ENCODE data around the gene SELPLG. TPM values are rescaled to one million over a fixed set of nuclear protein-coding genes. Genes with fewer than 3 reads are reported as not detected.

Gene SELPLG
- total RNA-seq, 1 experiment from 2014 or later: 2.9 TPM

DNA sequence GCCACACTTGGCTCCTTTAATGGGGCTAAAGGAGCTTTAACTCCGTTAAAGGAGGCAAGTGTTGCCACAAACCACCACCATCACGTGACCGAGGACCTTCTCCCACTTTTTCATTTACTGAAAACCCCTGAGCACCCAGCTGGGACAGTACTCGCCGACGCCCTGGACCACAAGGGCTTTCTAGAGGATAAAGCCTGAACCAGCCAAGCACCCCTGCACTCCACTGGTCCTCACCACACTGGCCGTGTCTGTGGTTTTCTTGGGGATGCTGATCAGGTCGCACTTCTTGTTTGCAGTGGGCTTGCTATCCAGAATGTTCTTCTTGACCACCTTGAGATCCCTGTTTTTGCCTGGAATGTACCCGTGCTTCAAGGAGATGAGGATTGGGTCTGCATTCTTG is 14.7 kb upstream of the SELPLG start:
- Histone ChIP-seq H3K9me3 (replicated peaks) (peaks cover 3% of the 10 kb centered on the region; the same call in 1 of the 2 replicates), H3K36me3 (no peaks in the 10 kb centered on the region), H3K27me3 (replicated peaks) (peaks cover 58% of the 10 kb centered on the region), H3K4me3 (no peak overlapping the region), H3K4me1 (replicated peaks) (peaks cover 46% of the 10 kb centered on the region), H3K27ac (no peak overlapping the region)
- peak; percentile 69 to 92 for DNase-seq (ENCODE audit: low read depth in 1 of 2, low spot score in 2 of 2)

GRCh38 chr12:108647585-108648287 is 14.0 kb upstream of the SELPLG start:
- Histone ChIP-seq H3K27ac (no peak overlapping the region), H3K9me3 (replicated peaks) (peaks cover 3% of the 10 kb centered on the region; the same call in 1 of the 2 replicates), H3K4me3 (no peak overlapping the region), H3K27me3 (replicated peaks) (peaks cover 63% of the 10 kb centered on the region), H3K4me1 (replicated peaks) (peaks cover 46% of the 10 kb centered on the region), H3K36me3 (no peaks in the 10 kb centered on the region)
- DNase-seq (ENCODE audit: low read depth in 1 of 2, low spot score in 2 of 2): peak; percentile 82 to 94

- no peak overlapping the region for H3K4me3 ChIP-seq
- no peaks in the 10 kb centered on the region for H3K36me3 ChIP-seq
- no peak overlapping the region for H3K27ac ChIP-seq
- H3K9me3 ChIP-seq (replicated peaks): peaks cover 3% of the 10 kb centered on the region; the same call in 1 of the 2 replicates
- DNase-seq (ENCODE audit: low read depth in 1 of 2, low spot score in 2 of 2): peak; percentile 91 to 92
- H3K27me3 ChIP-seq (replicated peaks): peaks cover 66% of the 10 kb centered on the region
- H3K4me1 ChIP-seq (replicated peaks): peaks cover 46% of the 10 kb centered on the region
These were observed 13.2 kb upstream of the SELPLG start for GRCh38 chr12:108646600-108647579.

DNA sequence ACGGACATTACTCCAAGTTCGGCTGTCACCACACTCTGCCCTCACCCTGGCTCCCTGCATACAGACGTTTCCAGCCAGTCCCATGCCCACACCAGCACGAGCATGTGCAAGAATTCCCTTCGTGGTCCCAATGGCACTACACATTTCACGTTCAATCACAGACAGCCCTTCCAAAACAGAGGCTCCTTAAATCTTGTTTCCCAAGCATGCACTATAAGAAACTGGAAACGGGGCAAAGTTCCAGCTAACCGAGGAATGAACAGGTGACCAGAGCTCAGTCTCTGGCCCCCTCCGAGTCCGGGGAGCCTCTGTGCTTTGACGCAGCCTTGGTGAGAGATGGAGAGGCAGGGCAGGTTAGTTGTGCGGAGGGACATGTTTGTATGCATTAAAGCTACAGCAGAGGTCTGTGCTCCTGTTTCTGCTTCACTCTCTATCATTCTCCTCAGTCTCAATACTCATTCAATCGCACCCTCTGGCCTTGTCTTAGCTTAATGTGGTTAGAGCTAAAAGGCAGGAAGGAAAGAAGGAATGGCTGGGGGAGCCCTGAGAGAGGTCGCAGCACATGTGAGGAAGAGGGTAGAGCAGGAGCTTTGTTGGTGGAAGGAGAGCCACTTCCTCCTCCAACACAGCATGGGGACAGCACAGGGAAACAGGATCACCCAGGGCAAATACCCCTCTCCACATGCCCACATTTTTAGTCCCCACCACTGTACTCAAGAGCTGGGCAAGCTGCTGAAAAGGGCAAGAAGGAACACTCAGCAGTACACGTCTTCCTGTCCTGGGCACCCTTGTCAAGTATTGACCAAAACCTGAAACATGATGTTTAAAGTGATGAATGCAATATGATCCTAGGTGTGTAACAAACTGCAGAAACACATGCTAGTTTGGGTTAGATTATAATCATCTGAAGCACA is 12.2 kb upstream of the SELPLG start:
- H3K36me3 ChIP-seq: no peaks in the 10 kb centered on the region
- H3K4me3 ChIP-seq: no peak overlapping the region
- H3K27me3 ChIP-seq (replicated peaks): peaks cover 67% of the 10 kb centered on the region
- peaks cover 46% of the 10 kb centered on the region for H3K4me1 ChIP-seq (replicated peaks)
- no peak overlapping the region for H3K27ac ChIP-seq
- H3K9me3 ChIP-seq (replicated peaks): peaks cover 4% of the 10 kb centered on the region
- peak; percentile 72 to 92 for DNase-seq (ENCODE audit: low read depth in 1 of 2, low spot score in 2 of 2)

GRCh38 chr12:108644811-108645120 is 11.1 kb upstream of the SELPLG start:
- Histone ChIP-seq H3K4me3 (no peak overlapping the region), H3K9me3 (replicated peaks) (peaks cover 6% of the 10 kb centered on the region), H3K27me3 (replicated peaks) (peaks cover 65% of the 10 kb centered on the region), H3K27ac (no peak overlapping the region), H3K4me1 (replicated peaks) (peaks cover 44% of the 10 kb centered on the region), H3K36me3 (no peaks in the 10 kb centered on the region)
- peak in 1 of 2 experiments; percentile 91 for DNase-seq (ENCODE audit: low read depth in 1 of 2, low spot score in 2 of 2)

- Histone ChIP-seq H3K9me3 (replicated peaks) (peaks cover 6% of the 10 kb centered on the region), H3K27ac (no peak overlapping the region), H3K36me3 (no peaks in the 10 kb centered on the region), H3K4me1 (replicated peaks) (peaks cover 38% of the 10 kb centered on the region), H3K27me3 (replicated peaks) (peaks cover 59% of the 10 kb centered on the region), H3K4me3 (no peak overlapping the region)
- peak; percentile 86 to 95 for DNase-seq (ENCODE audit: low read depth in 1 of 2, low spot score in 2 of 2)
These were observed 10.5 kb upstream of the SELPLG start for GRCh38 chr12:108643941-108644810.

DNA sequence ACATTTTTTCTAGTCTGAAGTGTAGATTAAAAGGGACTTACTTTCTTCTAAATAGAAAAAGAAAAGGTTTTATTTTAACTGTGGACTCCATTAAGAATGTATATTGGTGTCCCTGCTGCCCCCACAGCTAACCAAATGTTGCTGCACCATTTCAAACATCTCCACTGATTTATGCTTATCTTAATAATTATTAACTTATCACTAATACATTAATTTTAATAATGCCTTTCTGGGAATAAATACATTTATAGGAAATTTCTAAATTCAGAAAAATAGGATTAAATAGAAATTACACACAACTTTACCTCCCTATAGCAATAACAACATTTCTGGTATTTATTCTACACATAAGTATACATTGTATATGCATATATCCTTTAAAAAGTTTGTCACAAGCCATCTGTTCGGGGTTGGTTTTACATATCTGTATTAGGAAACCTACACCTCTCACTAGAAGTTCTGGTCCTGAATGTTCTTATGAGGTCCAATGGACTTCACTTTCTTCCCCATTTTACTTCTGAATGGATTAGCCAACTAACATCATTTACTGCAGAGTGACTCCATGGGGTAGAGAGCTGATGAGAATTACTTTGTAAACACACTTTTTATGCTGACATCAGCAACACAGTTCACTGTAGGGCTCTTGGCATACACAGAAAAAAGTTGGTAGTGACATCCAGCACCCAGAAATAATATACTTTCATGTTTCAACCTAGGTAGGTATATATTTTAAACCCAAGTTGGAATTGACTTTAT is 9.4 kb upstream of the SELPLG start:
- peaks cover 48% of the 10 kb centered on the region for H3K27me3 ChIP-seq (replicated peaks)
- no peaks in the 10 kb centered on the region for H3K36me3 ChIP-seq
- H3K4me1 ChIP-seq (replicated peaks): peaks cover 28% of the 10 kb centered on the region
- no peak overlapping the region for H3K27ac ChIP-seq
- peak; percentile 60 to 68 for DNase-seq (ENCODE audit: low read depth in 1 of 2, low spot score in 2 of 2)
- H3K4me3 ChIP-seq: no peak overlapping the region
- peaks cover 3% of the 10 kb centered on the region for H3K9me3 ChIP-seq (replicated peaks)

- H3K4me1 ChIP-seq (replicated peaks): peaks cover 25% of the 10 kb centered on the region
- peaks cover 41% of the 10 kb centered on the region for H3K27me3 ChIP-seq (replicated peaks)
- no peaks in the 10 kb centered on the region for H3K36me3 ChIP-seq
- H3K27ac ChIP-seq: no peak overlapping the region
- H3K9me3 ChIP-seq (replicated peaks): peaks cover 3% of the 10 kb centered on the region
- DNase-seq (ENCODE audit: low read depth in 1 of 2, low spot score in 2 of 2): peak; percentile 59 to 91
- no peak overlapping the region for H3K4me3 ChIP-seq
These were observed 8.7 kb upstream of the SELPLG start for GRCh38 chr12:108642269-108642870.

- H3K9me3 ChIP-seq (replicated peaks): peaks cover 3% of the 10 kb centered on the region
- H3K27ac ChIP-seq: no peak overlapping the region
- no peak overlapping the region for H3K4me3 ChIP-seq
- peak; percentile 73 to 94 for DNase-seq (ENCODE audit: low read depth in 1 of 2, low spot score in 2 of 2)
- no peaks in the 10 kb centered on the region for H3K36me3 ChIP-seq
- H3K27me3 ChIP-seq (replicated peaks): peaks cover 35% of the 10 kb centered on the region
- peaks cover 18% of the 10 kb centered on the region for H3K4me1 ChIP-seq (replicated peaks)
These were observed 8.0 kb upstream of the SELPLG start for GRCh38 chr12:108641446-108642268.

DNA sequence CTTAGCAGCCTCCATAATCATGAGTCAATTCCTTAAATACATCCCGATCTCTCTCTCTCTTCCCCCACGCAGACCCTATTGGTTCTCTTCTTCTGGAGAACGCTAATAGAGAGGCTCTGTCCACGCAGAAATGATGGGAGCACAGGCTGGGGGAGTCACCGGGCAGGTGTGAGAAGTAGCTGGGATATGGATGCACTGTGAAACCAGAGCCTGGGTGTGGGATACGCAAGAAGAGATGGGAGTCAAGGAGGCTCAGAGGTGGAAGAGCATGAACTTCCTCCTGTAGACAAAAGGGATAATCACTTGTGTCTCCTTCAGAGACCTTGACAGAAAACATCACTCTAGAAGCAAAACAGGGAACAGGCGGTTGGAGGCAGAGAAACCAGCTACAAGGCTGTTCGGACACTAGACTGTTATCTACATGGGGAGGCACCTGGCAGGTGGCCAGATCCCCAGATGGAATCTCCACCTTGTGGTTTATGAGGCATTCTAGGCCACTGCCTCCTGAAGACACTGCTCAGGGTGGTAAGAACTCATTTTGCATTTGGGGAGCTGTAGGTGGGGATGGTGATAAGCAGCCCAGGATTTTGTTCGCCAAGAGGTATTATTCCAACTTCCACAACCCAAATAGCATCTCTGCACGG is 7.2 kb upstream of the SELPLG start:
- H3K27ac ChIP-seq: no peak overlapping the region
- H3K36me3 ChIP-seq: no peaks in the 10 kb centered on the region
- DNase-seq (ENCODE audit: low read depth in 1 of 2, low spot score in 2 of 2): peak; percentile 84 to 96

More for the DNA sequence above, 7.2 kb upstream of the SELPLG start:
- Histone ChIP-seq H3K9me3 (replicated peaks) (peaks cover 3% of the 10 kb centered on the region), H3K27me3 (replicated peaks) (peaks cover 32% of the 10 kb centered on the region), H3K4me3 (no peak overlapping the region), H3K4me1 (replicated peaks) (peaks cover 11% of the 10 kb centered on the region)

Measured in SJSA1 (cell line).